NCI-H1436 treated with DMSO at 0.1 percent for 48 hours (cell line): Measurements from ENCODE around the gene SNCAIP.

Experiments
- DNase-seq: peaks from one replicate; lab custom pipeline; 2025; lab: John Stamatoyannopoulos, UW

The SNCAIP gene

DNA sequence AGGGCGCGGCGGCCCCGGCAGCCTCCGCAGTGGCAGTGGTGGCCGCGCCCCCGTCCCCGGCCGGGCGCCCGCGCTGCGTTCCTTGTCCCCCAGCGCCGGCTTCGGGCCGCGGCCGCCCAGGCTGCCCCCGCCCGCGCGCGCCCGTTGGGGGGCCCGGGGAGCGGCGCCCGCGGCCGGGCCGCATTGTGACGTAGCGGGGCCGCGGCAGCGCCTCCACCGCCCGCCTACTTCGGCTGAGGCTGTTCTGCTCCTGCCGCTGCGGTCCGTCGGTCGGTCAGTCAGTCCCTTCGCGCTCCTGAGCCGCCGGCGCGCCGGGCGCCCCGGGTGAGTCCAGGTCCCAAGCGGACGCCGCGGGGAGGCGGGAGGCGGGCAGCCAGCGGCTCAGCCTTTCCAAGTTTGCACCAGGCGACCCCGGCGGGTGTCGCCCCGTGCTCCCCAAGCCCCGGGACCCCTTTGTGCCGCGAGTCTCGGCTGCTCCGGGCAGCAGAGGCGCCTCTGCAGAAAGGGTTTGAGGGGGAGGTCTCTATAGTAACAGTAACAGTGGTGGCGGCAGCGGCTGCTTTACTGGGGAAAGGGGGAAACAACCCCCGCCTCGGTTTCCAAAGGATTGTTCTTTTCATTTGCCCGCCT lies at the start of gene SNCAIP:
Gene SNCAIP, plus strand, starts transcription at position 277 of the 630 bp plus-strand sequence. CDS start 78,898 bp downstream, outside the sequence.
- DNase-seq = no peak

DNA sequence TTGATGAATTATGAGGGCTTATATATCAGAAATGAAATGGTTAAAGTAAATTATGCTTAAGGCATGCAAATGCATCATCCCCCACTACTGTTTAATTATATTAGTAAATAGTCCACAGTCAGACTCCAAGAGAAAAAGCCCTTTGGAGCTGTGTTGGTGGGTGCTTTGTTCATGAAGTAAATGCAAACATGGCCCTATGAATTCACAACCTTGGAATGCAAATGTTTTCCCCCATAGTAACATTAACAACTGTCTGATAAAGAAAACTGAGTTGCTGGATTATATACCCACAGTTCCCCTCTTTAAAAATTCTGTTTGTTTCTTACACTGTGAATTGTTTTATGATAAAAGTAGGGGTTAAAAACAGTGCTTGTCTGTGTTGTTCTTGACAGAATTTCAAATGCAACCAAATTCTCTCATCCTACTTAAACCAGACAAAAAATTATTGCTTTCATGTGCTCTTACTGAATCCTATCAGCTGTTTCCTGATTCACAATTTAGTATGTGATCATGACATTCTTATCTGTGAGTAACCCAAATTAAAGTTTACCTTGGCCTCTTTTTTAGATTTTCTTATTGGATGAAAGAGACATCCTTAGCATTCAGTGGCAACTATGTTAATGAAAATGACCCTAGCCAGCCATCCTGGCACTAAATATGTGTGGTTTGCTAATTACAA lies 48.5 kb upstream of the SNCAIP start:
- no peak for DNase-seq

DNA sequence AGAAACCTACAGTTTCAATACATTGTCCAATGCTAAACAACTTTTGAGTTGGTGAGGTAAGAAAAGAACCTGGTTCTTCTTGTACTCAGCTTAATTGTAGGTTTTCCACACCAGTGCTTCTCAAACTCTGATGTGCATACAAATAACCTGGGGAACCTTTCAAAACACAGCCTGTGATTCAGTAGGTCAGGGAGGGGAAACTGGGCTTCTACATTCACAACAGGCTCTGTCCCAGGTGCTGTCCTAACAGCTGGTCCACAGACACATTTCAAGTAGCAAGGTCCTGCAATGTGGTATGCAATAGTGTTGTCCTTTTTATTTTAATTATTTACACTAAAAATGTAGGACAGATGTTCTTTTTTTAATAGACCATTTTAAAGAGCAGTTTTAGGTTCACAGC lies 47.4 kb upstream of the SNCAIP start:
- no peak for DNase-seq

DNA sequence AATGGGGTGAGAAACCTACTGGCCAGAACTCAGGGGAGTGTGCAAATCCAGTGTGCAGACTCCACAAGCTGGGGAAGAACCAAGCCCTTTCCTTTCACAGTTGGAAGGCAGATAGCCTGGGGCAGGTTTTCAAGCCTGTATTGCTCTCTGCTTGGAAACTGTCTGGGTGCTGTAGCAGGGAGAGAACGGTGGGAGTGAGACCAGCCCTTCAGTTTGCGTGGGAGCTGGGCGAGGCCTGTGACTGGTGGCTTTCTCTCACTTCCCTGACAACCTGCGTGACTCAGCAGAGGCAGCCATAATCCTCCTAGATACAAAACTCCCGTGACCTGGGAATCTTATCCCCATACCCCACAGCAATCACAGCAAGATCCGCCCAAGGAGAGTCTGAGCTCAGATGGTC lies 44.9 kb upstream of the SNCAIP start:
- no peak for DNase-seq

DNA sequence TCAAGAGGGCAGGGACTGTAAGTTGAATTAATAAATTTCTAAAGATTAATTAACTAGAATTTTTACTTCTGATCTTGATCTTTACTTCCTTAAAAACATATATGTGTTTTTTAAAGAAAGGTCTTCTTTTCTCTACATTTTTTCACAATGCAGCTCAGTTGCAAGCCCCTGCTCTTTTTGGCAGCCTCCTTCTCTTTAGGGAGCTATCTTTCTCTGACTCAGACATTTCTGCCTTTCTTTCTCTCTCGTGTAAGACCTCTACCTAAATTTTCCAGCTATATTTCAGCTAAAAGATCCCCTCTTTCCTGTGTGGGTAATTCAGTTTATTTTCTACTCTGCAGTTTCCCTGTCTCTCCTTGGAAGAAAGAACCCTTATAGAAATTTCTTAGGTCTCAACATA lies 38.3 kb upstream of the SNCAIP start:
- no peak for DNase-seq

DNA sequence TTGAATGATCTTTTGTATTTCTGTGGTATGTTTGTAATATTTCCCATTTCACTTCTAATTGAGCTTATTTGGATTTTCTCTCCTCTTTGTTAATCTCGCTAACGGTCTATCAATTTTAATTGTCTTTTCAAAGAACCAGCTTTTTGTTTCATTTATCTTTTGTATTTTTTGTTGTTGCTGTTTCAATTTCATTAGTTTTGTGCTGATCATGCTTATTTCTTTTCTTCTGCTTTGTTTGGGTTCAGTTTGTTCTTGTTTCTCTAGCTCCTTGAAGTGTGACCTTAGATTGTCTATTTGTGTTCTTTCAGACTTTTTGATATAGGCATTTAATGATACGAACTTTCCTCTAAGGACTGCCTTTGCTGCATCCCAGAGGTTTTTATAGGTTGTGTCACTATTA lies 28.4 kb upstream of the SNCAIP start:
- DNase-seq = no peak

DNA sequence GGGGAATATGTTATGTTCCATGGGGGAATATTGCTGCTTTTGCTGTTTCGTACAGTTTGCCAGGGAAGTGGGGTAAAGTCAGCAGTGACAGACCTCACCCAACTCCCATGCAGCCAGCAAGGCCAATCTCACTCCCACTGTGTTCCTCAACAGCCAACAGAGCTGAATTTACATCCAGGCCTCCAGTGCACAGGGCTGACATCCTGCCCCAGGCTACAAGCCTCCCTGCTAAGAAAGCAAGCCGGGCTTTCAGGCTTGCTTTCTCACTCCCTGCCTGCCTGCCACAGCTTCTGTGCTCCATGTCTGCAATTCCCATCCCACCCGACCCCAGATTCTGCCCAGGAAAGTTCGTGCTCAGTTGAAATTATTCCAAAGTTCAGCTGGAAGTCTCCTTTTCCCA lies 25.5 kb upstream of the SNCAIP start:
- DNase-seq = no peak

DNA sequence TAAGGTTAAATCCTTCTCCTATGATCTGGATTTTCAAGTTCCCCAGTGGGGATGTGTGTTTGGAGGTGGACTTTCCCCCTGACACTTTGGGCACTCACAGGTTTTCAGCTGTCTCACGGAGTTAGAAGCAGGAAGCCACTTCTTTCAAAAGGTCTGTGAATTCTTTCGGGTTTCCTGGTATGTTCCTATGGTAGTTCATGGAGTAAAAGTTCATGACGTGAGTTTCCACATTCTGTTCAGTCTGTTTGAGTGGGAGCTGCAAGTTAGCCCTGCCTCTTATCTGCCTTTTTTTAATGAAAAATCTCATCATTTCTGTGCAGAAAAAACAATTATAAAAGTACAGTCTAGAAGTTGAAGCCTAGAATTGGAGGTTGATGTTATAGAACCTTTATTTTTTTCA lies 24.9 kb upstream of the SNCAIP start:
- no peak for DNase-seq

DNA sequence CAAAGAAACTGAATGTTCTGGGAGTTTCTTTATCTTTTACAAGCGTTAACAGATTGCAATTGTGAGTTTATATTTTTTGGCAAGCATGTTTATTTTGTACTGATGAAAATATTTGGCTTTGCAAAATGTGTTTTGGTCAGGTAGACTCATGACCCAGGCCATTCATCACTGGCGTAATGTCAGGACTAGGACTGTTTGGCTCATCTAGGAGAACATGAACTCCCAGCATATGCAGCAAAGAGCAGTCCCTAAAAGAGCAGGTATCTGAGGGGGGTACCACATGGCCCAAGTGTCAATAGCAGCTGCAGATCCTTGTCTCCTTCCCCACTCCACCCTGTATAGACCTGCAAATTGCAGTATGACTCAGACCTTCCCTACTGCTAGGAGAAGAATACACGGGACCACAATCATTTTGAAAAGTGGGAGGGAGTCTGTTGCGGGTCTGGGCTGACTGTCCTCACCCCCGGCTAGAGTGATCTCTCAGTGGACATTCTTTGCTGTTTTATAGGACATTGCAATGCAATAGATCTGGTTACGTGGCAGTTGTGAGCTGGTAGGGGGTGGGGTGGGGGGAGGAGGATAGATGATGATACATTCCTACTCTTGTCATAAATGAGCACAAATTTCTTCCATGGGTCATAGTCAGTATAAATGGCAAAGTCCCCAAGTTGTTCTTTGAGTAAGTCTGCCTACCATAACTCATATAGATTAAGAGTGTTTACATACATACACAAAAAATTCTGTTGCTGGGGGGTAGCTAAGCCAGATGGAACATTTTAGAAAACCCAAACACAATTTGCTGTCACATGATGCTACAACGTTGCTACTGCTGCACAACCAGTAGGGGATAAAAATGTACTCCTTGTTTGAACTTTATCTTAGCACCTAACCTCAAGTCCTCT lies 20.8 kb upstream of the SNCAIP start:
- DNase-seq = no peak

DNA sequence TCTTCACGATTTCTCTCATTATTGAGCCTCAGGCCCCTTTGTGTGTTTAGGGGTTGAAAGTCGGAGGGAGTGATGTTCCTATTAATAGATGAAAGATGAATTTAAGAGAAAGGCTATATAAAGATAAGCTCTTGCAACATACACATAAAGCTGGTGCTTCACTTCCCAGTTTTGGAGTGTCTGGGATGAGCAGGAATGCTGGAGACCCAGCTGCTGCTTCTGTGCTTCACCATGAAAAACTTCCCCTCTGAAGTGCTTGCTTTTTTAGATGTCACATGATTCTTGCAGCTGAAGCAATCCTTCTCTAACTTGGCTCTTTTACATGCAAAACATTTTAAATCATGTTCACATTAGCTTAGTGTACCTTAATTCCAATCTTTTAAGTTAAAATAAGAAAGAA lies 19.7 kb upstream of the SNCAIP start:
- no peak for DNase-seq

DNA sequence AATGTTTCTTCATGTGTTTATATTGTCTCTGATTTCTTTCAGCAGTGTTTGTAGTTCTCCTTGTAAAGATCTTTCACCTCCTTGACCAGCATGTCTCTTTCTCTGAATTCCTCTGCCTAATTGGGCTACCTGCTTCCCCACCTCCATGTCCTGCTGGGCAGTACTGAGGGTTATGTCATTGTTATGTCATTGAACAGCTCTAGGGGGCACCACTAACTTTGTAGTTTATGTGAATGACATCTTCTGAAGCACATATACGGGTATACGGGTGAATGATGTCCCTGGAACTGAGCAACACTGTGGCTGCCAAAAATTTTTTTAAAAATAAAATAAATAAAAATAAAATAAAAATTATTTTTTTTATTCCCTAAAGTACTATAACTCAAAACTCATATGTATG lies 16.9 kb upstream of the SNCAIP start:
- no peak for DNase-seq

DNA sequence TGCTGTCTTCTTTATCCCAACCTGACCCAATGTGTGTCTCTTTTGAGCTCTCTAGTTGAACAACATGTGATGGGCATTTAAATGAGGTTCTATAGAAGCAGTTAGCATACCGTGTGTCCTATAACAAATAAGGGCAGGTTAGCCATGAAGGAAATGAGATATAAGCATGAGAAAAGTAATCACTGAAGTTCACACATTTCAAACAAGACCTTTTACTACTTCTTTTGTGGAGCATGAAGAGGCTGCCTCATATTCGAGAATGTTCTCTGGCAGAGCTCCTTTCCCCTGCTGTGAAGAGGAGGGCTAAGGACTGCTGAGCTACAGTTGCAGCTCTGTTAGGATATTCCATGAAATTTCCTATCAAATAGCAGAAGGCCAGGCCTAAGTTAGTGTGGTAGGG lies 15.2 kb upstream of the SNCAIP start:
- DNase-seq = no peak

DNA sequence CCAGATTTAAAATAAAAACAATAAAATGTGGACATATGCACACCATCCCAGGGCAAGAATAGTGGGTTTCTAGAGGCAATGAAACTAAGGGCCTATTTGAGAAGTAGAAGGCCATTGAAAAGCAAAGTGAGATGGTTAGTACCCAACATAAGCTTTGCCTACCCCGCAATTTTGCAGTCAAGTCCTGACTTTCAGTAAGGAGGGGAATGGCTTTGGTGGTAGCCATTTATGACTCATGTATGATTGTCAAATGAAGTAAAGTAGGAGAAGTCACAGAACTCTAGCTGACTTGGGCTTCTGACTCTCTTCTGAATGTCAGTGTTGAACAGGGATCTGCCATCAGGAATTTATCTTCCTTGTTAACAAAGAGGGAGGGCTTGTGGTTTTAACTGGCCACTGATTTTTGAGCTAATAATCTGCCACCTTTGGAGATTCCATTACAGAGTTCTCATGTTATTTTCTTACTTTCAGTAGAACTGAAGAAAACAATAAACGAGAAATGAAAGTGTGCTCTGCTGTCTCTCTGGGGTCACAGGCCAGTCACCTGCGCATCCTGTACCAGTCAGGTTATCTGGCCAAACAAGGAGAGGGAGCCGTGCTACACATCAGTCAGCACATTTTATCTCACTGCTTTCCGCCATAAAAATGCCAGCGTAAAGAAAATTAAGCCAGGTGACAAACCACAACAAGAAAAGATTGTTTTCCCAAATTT lies 14.3 kb upstream of the SNCAIP start:
- no peak for DNase-seq

DNA sequence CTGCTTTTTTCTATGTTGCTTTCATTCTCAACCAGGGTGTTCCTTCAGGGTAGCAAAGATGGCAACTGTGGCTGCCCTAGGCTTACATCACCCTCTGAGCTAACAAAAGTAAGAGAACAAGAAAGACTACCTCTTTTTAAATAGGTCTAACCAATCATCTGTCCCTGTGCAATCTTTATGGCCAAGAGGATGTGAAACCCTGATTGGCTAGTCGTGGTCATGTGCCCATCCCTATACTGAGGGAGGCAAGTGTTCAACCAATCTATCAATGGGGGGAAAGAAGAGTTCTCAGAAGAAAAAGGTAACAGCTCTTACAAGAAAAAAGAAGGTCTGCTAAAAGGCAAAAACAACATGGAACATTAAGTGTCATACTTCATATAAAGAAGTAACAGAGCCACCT lies 11.7 kb upstream of the SNCAIP start:
- DNase-seq = no peak

DNA sequence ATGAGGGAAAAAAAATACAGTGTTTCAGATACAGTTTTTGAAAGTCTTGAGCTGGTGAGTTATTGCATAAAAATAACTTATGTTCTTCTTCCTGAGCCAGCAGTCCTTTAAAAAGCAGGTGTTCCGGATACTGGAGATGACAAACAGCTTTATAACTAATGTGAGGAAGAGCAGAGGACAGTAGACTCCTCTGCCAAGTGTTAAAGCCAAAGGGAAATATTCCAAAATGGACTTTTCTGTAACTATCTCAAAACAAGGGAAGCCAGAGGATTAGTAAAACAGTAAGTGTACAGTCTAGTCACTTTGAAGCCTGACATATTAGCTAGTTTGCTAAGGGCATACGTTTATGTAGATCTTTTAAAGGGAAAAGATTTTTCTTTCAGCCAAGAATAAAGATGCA lies 11.0 kb upstream of the SNCAIP start:
- no peak for DNase-seq

DNA sequence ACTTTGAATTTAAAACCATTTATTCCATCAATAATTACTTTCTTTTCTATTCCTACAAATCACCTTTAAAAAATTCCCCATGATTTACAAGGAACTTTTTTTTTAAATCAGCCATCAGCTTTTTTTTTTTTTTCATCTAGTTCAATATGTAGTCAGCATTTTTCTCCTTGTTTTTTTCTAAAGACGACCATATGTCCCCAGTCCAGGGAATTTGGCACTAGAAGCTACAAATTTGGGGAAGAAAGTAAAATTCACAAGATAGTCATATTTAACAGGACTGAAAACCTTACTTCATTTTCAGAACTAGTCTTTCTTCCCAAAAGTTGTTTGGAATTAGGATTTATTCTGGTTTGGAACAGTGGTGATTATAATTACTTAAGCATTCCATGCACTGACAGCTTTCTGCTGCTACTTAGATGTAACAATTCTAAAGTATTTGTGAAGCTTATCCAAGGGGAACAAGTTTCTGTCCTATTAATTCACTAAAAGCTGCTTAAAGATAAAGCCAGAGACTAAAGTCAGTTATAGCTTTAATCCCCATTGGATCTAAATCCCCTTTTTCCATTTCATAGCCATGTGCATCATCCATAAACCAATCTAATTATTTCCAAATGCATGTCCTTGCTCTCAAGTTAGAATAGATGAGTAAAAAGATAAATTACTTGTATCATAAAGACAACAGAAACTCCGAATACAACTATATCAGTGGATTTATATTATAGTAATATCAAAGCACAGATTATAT lies 7.4 kb upstream of the SNCAIP start:
- DNase-seq = no peak

DNA sequence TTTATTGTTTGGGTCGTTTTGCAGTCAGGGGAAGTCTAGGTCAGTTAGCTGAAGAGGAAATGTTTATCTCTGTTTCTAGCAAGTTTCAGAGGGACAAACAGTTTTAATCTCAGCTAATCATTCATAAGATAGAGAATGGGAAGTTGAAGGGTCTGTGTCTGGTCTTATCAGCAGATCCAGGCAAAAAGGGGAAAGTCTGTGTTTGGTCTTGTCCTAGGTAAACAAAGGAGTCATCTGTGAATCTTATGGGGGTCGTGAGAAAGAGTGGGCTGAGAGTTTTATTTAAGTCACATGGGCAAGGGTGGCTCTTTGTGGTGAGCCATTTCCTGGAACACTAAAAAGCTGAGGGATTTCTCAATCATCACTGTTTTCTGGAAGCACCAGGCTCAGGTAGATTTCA lies 5.6 kb upstream of the SNCAIP start:
- DNase-seq = no peak

DNA sequence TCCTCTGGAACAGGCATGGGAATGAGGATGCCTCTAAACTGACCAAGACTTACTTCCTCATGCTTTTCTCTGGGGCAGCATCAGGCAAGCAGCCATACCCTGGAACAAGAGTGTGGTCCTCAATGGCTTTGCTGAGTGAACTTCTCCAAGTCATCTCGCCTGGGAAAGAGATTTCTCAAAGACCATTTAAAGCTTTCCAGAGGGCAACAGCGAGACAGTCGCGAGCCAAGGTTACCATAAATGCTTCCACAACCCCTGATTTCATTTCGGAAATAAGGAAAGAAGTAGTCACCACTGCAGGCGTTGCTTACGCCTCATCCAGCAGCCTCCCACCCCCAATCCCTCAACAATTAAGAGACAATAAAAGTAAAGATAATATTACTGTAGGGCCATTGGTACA lies 1.1 kb upstream of the SNCAIP start:
- no peak for DNase-seq

DNA sequence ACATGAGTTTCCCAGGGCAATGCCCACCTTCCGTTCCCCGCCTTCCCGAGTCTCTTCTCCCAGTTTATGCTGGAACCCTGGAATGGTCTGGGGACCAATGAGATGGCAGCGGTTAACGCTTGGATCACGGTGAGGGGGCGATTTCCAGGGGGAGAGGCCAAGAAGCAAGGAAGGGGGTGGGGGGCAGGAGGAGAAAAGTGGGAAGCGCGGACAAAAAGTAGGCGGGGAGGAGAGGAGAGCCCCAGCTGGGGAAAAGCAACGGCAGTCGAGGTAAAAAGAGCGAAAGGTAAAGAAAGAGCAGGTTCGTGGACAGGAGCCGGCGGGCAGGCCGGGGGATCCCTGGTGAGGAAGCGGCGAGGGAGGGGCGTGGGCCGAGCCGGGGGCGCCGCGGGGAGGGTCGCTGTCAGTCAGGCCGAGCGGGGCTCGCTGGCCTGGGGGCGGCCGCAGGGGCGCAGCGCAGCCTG lies 508 bp upstream of the SNCAIP start:
- no peak for DNase-seq

DNA sequence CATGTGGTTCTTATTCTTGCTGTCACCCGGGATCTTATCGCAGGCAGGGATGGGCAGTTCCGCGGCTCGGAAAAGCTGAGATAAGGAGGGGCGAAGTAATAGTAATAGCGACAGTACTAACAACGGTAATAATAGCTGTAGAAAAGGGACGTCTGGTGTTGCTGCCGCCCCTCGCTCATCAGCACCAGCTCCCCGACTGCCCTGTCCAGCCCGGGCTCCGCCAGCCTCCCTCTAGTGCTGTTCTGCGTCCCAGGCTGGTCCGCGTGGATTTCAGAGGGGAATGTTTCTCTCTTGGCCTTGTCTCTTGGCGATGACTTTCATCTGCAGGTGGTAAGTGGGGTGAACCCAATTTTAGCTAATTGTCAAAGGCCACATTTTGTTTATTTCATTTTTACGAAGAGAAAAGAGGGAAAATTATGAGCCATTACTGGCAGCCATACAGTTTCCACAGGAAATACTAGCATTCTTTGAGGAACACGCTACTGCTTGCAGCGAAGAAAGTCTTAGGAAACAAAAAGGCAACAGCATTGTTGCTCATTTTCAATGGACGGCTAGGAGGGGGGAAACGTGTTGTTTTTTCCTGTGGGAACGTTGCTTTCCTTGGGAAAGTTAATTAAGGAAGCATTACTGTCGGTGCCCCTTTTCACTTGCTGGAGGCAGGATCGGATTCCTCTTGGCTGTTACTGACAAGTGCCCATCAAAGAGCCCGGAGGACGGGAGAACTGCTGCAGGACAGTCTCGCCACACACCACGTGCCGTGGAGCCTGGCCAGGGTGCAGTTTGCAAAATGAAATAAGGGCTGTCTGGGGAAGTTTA lies 762 bp downstream of the SNCAIP start:
- DNase-seq = no peak

DNA sequence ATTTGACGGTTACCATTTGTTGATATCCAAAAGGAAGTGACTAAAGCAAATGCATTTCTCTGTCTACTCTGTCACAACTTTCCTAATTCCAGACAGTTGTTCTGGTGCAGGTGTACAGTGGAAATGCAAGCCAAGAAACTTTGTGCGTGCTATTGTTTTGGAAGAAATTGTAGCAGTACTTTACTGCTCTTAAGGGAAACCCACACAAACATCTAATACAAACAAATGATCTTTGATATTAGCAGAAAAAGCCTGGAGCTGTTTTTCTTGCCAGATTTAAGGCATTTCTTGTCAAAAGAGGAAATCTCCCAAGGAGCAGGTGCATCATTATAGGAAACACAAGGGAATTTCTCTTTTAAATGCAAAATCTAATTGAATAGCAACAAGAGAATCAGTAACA lies 2.0 kb downstream of the SNCAIP start:
- no peak for DNase-seq
